HUES64 (cell line): ENCODE data around the gene PHKA2.
"Not testable (repeated sequence)": the region's sequence is repeated elsewhere in the genome, so short reads cannot be mapped to it uniquely, and the experiment has no call there.

Experiments used
- H3K27ac ChIP-seq: 2 replicates; pipeline ENCODE4 v1.7.0; 2013; ENCODE audit warnings: low read depth, low read length, inconsistent platforms
- H3K27me3 ChIP-seq: 2 replicates; pipeline ENCODE4 v1.6.1; 2013; ENCODE audit warnings: mild to moderate bottlenecking, low read length; ENCODE audit not compliant: insufficient read depth
- H3K36me3 ChIP-seq: 2 replicates; pipeline ENCODE4 v1.6.1; 2013; ENCODE audit warnings: mild to moderate bottlenecking, low read length; ENCODE audit not compliant: insufficient read depth
- H3K4me1 ChIP-seq: 2 replicates; pipeline ENCODE4 v1.6.1; 2013; ENCODE audit warnings: mild to moderate bottlenecking, low read length, moderate library complexity; ENCODE audit not compliant: insufficient read depth
- H3K4me3 ChIP-seq: 2 replicates; pipeline ENCODE4 v1.5.1; 2013; ENCODE audit warnings: mild to moderate bottlenecking, low read length, moderate library complexity
- H3K9ac ChIP-seq: 2 replicates; pipeline ENCODE4 v1.6.1; 2013; ENCODE audit warnings: mild to moderate bottlenecking, low read depth, low read length
- H3K9me3 ChIP-seq: 2 replicates; pipeline ENCODE4 v1.6.1; 2013; ENCODE audit warnings: low read depth, low read length; ENCODE audit not compliant: insufficient read depth
- WGBS: fragments of 150-250, 120-280 bp; methylation state at CpG from one replicate; pipeline ENCODE4 v1.1.7; 2013; ENCODE audit warnings: missing lambda C conversion rate; 5-methylcytosine and 5-hydroxymethylcytosine counted together

PHKA2 gene

GRCh38 chrX:18855919-18856644 is 127.8 kb downstream of the PHKA2 start:
- Histone ChIP-seq H3K27me3 (no peaks in the 10 kb centered on the region), H3K4me3 (no peak overlapping the region), H3K36me3 (no peaks in the 10 kb centered on the region), H3K4me1 (no peaks in the 10 kb centered on the region), H3K9ac (no peak overlapping the region), H3K27ac (no peak overlapping the region), H3K9me3 (no peaks in the 10 kb centered on the region)
- 100% methylated on average over 1 of the region's 1 CpG for WGBS

GRCh38 chrX:18847901-18848300 is 136.0 kb downstream of the PHKA2 start:
- H3K27me3 ChIP-seq, H3K9ac ChIP-seq, H3K4me3 ChIP-seq, H3K27ac ChIP-seq, H3K9me3 ChIP-seq, H3K36me3 ChIP-seq, H3K4me1 ChIP-seq: not testable (repeated sequence)
- WGBS: 81% methylated on average over 3 of the region's 3 CpGs
